Iris pigment epithelial cell (primary cell): Measurements from ENCODE around the gene PPM1K.
A peak's percentile ranks its signal among the peaks of the same experiment; 100 is the strongest.

Experiments used
- DNase-seq: peaks from one replicate; pipeline ENCODE4 v3.0.0-alpha.2; 2011; ENCODE audit warnings: low read depth

PPM1K gene

DNA sequence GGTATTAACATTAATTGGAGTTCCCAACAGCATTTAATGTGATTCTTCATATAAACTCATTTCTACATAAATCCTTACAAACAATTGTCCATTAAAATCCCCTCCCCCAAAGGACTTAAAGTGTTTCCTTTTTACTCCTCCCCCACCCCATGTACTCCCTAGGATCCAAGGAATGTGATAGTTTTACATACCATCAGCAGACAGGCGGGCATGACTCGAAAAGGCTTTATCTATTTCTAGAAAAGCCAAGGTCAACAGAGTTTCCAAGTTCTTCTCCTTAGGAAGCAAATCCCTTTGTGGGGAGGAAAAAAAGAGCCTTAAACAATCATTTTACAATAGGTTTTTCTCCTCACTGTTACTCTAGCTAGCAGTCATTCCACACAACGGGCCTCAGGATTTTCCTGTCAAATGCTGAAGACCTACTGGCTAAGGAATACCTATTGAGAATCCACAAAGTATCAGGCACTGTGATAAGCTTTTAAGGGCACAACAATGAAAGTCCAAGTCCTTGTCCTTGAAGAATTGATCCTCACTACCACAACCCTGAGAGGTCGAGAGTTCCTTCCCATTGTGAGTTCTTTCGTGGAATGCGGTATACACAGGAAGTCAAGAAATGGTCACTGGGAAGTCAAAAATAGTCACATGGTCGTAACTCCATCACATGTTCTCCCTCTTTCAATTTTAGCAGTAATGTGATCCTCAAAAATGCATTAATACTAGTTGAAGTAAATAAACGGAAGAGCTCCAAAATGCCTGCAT, 7.2 kb downstream of the PPM1K start:
- DNase-seq: no peak

DNA sequence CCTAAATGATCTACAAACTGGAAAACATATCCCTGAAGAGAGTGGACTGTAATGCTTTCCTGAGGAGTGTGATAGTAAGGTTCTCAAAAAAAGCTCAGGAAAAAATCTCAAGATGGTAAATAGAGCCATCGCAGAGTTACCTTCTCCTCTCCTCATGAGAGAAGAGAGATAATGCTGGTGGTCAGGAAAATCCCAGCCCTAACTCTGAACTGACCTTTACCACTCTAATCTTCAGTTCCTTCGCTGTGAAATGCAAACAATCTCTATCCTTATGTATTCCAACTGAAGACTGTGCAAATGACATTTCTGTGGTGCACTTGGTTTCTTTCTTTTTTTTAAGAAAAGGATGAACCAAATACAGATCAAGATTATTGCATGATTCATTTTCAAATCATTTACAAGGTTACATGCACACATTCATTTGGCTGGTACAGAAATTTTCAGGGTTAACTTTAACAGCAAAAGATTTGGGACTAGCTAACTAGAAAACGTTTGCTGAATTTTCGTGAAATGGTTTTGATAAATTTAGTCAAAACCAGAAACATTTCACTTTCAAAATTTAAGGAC, 8.3 kb downstream of the PPM1K start:
- peak; percentile 24 for DNase-seq

DNA sequence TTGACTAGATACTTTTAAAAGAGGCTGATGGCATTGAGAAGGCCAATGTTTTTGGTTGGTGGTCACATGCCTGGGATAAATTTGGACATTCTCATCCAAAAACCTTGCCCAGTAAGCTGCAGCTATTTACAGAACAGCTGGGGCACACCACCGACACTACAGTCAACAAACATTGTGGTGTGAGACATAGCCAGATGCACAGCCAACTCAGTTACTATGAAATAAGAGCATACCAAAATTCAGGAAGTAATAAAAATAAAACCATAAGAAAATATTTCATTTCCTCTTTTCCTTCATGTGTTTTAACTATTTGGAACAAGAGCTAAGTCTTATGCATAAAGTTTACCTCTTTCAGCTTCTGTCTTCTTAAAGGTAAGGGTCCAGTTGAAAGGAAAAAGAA, 8.8 kb downstream of the PPM1K start:
- DNase-seq: peak; percentile 15

DNA sequence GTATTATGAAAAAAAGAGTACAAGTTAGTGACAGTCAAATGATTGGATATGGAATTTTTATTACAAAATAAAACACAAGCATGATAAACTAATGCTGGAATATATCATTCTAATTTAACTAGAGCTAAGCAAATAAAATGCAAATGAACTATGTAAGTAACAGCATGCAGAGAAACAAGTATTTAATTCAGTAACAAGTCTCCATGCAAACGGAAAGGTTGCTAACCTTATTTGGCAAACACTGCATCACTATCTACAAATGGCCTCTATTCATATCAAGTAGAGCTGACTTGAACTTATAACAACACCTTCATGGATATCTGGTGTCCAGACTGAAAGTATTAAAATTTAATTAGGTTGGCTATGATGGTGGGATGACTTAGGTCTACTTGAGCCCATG, 15.4 kb downstream of the PPM1K start:
- DNase-seq: no peak

DNA sequence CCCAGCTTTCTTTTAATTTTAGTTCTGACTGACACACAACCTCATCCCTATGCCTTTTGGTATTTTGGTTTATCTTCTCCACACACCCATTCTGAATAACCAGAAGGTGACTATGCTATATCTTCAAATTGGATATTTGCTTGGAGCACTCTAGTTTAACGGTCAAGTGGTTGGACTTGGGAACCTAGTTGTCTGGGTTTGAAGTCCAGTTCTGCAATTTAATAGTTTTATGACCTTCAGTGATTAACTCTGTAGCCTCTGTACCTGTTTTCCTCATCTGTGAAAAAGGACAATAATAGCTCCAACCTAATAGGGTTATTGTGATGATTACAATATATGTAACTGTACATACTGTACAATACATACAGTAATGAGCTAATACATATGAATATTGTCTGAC, 20.0 kb downstream of the PPM1K start:
- DNase-seq: no peak

DNA sequence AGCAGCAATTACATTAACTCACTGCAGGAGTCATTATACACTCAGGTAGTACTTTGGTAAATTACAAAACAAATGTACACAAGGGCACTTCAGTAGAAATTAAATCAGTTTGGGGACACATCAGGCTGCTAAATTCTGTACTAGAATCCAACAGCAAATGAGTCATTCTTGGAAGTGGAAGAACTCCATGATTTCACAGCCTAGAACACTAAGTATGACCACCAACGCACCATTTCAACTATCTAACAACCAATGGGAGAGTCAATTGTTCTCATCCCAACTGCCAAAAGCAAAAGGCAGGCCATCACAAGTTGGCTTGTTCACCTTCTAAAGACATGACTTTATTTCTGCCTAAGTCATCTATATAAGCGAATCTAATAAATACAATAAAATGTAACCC, 26.6 kb downstream of the PPM1K start:
- DNase-seq: no peak

DNA sequence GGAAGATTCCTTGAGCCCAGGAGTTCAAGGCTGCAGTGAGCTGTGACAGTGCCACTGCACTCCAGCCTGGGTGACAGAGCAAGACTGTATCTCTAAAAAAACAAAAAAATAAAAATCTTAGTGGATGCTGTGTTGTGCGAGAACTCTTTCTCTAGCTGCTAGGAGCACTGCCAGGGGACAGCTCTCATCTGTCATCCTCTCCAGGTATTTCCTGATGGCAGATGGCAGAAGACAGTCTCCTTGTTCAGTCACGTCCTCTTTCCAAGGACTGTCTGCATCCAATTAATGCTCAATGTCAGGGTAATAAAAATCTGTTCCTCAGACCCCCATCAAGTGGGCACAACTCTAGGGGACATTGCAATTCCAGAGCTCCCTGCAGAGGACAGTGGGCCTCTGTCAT, 29.2 kb downstream of the PPM1K start:
- DNase-seq: no peak

DNA sequence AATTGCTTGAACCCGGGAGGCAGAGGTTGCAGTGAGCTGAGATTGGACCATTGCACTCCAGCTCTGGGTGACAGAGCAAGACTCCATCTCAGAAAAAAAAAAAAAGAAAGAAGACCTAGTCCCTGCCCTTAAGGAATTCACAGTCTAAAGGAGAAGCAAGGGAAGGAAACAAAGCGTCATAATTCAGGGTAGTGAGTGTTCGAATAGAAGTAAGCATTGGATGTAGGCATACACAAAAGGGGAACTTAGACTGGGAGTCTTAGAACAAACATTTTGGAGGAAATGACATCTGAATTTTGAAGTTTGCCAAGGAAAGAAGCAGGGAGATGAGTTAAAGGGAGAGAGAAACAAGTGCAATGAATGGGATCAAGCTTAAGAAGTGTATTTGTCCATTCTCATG, 32.4 kb downstream of the PPM1K start:
- DNase-seq: no peak

DNA sequence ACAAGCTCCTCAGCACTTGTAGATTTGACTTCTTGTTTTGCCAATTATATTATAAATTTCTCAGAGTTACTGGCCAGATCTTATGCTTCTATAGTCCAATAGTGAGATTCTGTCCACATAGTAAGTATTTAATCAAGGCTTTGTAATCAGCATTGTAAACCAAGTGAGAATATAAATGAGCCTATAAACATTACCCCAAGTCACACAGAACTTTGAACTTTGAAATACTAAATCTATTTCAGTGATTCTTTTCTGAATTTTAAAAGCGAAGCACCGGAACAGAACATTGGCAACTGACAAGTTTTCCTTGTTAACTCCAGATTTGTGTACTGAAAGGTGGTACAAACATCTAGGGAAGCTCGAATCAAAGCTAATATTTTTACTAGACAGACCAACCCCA, 37.2 kb downstream of the PPM1K start:
- no peak for DNase-seq

DNA sequence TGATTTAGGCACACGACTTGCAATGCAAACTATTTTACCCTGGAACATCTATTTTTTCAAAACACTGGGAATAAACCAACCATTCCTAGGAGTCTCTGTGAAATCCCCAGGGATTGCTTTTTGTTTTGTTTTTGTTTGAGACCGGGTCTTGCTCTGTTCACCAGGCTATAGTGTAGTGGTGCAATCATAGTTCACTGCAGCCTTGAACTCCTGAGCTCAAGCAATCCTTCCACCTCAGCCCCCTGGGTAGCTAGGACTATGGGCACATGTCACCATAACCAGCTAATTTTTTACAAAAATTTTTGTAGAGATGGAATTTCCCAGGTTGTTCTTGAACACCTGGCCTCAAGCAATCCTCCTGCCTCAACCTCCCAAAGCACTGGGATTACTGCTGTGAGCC, 37.8 kb downstream of the PPM1K start:
- DNase-seq: no peak

DNA sequence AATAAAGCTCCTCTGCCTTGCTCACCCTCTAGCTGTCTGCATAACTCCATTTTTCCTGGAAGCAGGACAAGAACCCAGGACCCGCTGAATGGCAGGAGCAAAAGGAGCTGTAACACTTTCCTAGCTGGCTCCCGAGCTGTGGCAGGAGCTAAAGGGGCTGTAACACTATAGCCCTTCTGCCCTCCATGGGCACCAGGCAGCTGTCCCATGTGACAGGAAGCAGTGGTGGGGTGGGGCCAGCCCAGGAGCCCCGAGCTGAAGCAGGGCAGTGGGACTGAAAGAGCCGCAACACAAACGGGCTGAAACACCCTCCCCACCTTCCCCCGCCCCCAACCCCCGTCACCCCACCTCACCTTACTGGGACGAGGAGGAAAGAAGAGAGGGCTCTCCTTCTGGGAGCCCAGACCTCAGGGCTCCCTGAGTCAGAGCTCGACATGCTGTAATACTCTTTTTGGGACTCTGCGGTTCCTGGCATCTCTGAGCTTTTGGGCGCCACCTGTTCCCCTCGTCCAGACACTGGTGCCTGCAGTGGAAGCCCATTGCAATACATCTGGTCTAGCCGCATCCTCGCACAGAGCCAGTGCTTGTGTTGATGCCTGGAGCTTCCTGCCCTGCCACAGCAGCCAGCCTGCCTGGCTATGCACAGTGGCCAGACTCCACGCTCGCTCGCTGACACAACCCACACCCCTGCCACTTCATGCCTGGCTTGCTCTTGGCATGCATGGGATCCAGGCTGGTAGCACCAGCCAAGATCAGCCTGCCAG, 39.4 kb downstream of the PPM1K start:
- DNase-seq: no peak

DNA sequence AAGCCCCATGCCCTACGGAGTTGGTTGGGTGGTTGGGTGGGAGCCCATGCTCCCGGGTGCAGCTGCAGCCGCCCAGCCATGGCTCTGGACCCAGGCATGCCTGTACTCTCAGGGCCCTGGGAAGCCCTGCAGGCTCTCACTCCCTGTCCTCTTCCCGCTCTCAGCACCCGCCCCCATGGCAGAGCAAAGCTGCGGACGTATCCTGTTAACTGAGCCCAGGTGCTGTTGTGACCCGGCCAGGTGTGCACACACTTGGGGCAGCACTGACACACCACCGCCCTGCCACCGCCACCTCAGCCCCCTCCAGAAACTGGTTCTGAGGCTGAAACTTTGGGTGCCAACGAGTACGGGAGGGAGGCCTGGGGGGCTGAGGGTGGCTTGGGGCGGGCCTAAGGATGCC, 40.3 kb downstream of the PPM1K start:
- DNase-seq: no peak

DNA sequence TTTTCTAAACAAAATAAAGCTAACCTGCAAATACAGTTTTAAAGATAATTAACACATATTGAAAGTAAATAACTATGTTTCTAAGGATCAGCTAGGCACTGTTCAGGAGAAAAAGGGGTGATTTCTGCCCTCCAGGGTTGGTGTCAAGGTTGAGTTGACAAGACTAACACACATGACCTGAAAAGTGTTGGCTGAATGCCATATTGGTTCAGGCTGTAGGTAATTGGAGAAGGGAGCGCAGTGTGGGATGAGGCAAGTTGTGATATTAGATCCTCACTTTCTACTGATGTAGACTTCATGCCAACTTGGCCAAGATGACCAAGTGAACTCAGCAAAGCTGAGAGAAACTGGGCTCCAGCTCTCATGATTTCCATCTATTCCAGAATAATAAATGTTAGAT, 42.2 kb downstream of the PPM1K start:
- no peak for DNase-seq

DNA sequence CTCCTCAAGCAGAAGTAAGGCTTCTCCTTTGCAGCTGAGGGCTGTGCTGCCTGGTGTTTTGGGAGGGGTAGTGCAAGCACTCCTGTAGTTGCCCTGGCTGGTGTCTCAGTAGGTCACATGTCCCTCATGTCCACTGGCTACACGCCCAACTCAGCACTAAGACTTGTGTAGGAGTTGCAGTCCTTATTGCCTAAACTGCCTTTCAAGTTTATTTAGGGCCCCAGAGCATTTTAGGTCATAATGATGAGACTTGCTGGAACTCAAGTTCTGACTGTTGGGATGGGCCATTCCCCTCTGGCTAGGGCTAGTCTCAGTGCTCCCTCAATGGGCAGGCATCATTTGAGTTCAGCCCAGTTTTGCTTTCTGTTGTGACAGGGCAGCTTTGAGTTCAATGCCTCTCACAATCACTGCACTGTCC, 44.1 kb downstream of the PPM1K start:
- no peak for DNase-seq

DNA sequence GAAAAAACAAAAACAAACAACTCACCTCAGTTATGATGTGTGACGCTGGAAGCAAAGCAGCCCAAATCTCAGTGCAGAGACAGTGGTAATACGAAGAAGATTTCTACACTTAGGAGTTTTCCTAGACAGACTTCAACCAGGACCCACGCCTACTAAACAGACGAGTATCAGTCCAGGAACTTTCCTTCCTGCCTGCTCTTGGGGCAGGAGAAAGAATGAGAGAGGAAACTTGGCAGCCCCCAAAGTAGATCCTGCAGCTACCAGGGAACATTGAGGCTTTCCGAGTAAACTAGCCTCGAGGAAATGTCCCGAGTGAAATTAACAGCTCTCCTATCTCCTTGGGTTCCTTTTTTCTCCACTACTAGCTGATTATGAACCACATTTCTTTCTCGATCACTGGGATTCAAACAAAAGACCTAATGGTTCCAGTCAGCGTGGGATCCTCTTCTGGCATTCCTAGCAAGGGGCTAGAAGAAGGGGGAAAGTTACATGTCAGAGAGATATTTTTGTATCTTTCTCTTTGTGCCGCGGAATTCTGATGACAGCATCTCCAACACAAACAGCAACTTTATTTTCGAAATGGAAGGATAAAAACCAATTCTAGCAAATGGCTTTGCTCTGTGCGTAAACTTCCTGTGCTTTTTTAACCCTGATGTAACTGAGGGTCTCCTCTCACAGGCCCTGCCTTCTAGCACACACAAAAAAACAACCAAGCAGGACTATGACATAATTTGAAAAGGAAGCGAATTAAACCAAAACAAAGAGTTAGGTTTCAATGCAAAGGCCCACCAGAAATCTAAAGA, 53.2 kb downstream of the PPM1K start:
- peak; percentile 34 for DNase-seq

DNA sequence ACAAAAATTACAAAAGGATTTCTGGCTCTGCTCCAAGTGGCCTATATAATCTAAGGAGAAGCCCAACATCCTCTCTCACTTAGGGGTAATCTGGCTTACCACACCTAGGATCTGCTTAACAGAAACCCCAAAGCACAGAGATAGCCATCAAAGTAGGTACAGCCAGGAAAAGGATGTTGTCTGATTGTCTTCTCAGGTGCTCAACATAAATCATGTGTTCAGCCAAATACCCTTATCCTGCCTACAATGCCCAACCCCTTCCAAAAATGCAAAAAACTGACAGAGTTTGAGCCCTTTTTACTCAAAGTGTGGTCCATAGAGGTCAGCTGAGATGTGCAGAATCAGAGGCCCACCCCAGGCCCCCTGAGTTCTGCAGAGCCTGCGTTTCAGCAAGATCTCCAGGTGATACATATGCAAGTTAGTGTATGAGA, 53.9 kb downstream of the PPM1K start:
- no peak for DNase-seq

DNA sequence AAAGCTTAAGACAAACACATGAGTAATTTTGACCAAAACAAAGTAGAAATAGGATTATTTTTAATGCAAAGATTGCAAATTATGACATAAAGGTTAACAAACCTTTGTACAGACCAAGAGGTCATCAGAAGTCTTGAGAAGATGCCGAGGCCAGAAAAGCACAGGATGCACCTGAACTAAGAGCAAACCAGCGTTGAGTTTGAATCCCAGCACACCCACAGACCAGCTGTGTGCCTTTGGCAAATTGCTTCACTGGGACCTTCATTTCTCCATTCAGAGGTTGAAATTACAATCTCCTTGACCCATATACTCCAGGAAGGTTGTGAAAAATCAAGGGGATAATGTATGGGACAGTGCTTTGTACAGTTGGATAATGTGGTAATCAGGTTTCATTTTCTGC, 56.6 kb downstream of the PPM1K start:
- no peak for DNase-seq

DNA sequence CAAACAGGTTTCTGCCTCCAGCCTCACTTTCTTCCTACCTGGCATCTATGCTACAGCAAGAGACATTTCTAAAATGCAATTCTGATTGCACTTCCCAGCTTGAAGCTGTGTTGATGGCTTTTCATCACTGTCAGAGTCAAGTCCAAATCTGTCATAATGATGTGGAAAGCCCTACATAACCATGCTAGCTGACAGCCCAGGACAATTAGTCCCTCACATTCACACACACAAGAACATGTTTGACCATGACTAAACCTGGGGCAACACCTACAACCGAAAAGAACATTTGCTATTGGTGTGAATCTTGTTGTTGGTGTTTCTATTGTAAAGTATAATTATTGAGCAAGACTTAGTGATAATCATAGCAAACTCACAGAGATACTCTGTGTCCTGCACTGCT, 58.2 kb downstream of the PPM1K start:
- DNase-seq: no peak

DNA sequence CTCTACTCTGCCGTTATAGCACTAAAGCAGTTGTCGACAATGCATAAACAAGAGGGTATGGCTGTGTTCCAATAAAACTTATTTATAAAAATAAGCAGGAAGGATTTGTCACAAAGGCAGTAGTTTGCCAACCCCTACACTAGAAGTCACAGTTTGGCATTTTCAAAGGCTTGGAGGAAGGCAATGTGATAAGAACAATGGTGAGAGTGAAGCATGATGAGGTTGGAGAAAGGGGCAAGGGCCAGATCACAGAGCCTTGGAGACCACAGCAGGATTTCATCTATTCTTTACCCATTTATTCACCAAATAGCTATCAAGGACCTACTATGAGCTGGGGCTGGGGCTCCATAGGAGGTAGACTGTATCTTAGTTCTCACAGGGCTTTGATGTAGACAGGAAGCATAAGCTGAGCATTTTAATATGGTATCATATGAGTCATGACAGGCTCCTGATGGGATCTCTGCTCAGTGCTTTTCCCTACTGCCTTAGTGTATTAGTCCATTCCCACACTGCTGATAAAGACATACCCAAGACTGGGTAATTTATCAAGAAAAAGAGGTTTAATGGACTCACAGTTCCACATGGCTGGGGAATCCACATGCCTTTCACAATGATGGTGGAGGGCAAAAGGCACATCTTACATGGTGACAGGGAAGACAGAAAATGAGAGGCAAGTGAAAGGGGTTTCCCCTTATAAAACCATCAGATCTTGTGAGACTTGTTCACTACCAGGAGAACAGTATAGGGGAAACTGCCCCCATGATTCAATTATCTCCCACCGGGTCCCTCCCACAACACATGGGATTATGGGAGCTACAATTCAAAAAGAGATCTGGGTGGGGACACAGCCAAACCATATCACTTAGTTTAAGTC, 58.9 kb downstream of the PPM1K start:
- DNase-seq: peak; percentile 55

DNA sequence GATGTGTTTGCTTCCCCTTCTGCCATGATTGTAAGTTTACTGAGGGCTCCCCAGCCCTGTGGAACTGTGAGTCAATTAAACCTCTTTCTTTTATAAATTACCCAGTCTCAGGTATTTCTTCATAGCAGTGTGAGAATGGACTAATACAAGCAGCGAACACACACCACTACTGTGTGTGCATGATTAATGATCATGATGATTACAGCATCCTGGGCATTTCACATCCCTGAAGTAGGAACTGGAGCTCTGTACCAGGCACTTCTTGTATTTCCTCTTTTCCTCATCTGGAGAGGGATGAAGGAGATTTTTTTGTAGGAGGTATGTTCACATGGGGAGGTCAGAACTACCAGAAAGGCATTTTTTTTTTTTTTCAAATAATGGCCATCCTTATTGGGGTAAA, 60.8 kb downstream of the PPM1K start:
- no peak for DNase-seq

DNA sequence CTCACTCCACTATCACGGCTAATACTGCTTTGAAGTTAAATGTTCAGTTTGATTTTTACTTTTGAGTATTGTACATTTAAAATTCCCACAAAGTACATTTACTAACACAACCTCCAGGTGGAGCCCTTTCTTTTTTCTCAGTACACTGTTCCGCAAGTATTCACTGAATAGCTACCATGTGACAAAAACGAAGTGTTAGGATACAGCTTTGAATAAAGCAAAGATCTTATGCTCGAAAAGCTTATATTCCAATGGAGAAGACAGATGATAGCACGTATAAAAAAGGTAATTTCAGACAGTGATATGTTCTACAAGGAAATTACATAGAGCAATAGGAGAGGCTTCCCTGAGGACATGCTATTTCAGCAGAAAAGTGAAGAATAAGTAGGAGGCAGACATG, 65.3 kb downstream of the PPM1K start:
- DNase-seq: peak; percentile 56

DNA sequence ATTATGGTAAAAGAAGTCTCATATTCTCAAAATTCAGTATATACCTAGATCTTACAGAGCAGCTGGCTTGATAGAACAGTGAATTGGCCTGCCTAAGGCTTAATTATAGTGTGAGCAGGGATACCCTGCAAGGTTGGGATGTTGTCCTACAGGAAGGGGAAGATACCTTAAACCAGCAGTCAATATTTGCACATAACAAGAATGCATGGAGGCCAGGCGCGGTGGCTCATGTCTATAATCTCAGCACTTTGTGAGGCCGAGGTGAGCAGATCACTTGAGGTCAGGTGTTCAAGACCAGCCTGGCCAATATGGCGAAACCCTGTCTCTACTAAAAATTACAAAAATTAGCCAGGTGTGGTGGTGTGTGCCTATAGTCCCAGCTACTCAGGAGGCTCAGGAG, 67.2 kb downstream of the PPM1K start:
- no peak for DNase-seq
